GM12891 (cell line): ENCODE results near the gene PLA2G10.

Experiments used
- POLR2A ChIP-seq: IDR thresholded peaks from 2 replicates; pipeline ENCODE4 v1.6.1; 2011; ENCODE audit warnings: low read depth, low read length, control low read depth
- POLR2AphosphoS5 ChIP-seq: IDR thresholded peaks from 2 replicates; pipeline ENCODE4 v1.6.1; 2011; ENCODE audit warnings: low read depth, low read length, control low read depth
- SPI1 ChIP-seq: IDR thresholded peaks from 2 replicates; pipeline ENCODE4 v1.6.1; 2011; ENCODE audit warnings: low read depth, low read length, control low read depth
- TAF1 ChIP-seq: IDR thresholded peaks from 2 replicates; pipeline ENCODE4 v1.6.1; 2011; ENCODE audit warnings: low read depth, low read length, control low read depth

GRCh38 chr16:14668556-14669223, 25.4 kb downstream of the PLA2G10 start:
- TF ChIP-seq POLR2A (no peak), POLR2AphosphoS5 (no peak), SPI1 (no peak), TAF1 (no peak)
